Thymus (tissue), 11 donors: ENCODE data around the gene NPR3. TPM values are rescaled to one million over a fixed set of nuclear protein-coding genes. Genes with fewer than 3 reads are reported as not detected.
A peak's percentile ranks its signal among the peaks of the same experiment; 100 is the strongest.

ENCODE experiments used
- DNase-seq, 9 donors: peaks; one replicate each; pipeline ENCODE4 v3.0.0-alpha.2; 2013; ENCODE audit warnings: low spot score in 9 of 9, low read depth in 6 of 9, missing footprints in 1 of 9
- H3K27ac ChIP-seq, 2 donors: one replicate each; pipeline ENCODE4 v1.5.1; 2013; ENCODE audit warnings: control low read depth in 1 of 2, low read depth in 1 of 2, low read length in 1 of 2, mild to moderate bottlenecking in 1 of 2, moderate library complexity in 1 of 2
- H3K27me3 ChIP-seq, 2 donors: one replicate each; pipeline ENCODE4 v1.5.1; 2013; ENCODE audit warnings: low read length in 1 of 2; ENCODE audit not compliant: control insufficient read depth in 2 of 2, insufficient read depth in 1 of 2
- H3K36me3 ChIP-seq, 2 donors: one replicate each; pipeline ENCODE4 v1.5.1; 2013; ENCODE audit warnings: low read length in 1 of 2, mild to moderate bottlenecking in 1 of 2, moderate library complexity in 1 of 2; ENCODE audit not compliant: control insufficient read depth in 2 of 2, insufficient read depth in 2 of 2
- H3K4me1 ChIP-seq, 2 donors: one replicate each; pipeline ENCODE4 v1.5.1; 2013; ENCODE audit warnings: low read length in 2 of 2; ENCODE audit not compliant: control insufficient read depth in 2 of 2, insufficient read depth in 2 of 2
- H3K4me3 ChIP-seq, 2 donors: one replicate each; pipeline ENCODE4 v1.5.1; 2013; ENCODE audit warnings: low read length in 2 of 2, control low read depth in 1 of 2, mild to moderate bottlenecking in 1 of 2
- H3K9me3 ChIP-seq, 2 donors: one replicate each; pipeline ENCODE4 v1.5.1; 2013; ENCODE audit warnings: low read length in 1 of 2, mild to moderate bottlenecking in 1 of 2; ENCODE audit not compliant: control insufficient read depth in 2 of 2, insufficient read depth in 1 of 2
- WGBS: extraction: QIAGEN DNeasy Blood & Tissue Kit; methylation state at CpG from one replicate; pipeline ENCODE4 v1.1.7; 2013; 5-methylcytosine and 5-hydroxymethylcytosine counted together
- polyA plus RNA-seq: library from polyadenylated mRNA; stranded (reverse); fragments of 200-250 nt; gene quantifications from one replicate; pipeline ENCODE4 v1.2.3, GENCODE V29; 2013
- total RNA-seq: library from RNA; stranded (reverse); fragments of 120-200 nt; gene quantifications from one replicate; pipeline ENCODE4 v1.2.4, GENCODE V29; 2013
- donor health status: healthy.

The NPR3 gene
- total and polyA plus RNA-seq, 2 donors: 1.9 to 4.9 TPM

- H3K36me3 ChIP-seq: no peaks in the 10 kb centered on the region
- H3K4me1 ChIP-seq: peaks cover 0 to 24% of the 10 kb centered on the region in 2 donors
- peaks cover 63 to 71% of the 10 kb centered on the region in 2 donors for H3K27me3 ChIP-seq
- WGBS: 1% methylated on average over 49 of the region's 49 CpGs
- H3K9me3 ChIP-seq: peaks cover 0 to 2% of the 10 kb centered on the region in 2 donors
- peak in 8 of 9 donors; percentile 19 to 70 (median 30) for DNase-seq
- peak overlapping the region; percentile 42 to 47 for H3K4me3 ChIP-seq
- H3K27ac ChIP-seq: no peak overlapping the region
These were observed 1.2 kb upstream of the NPR3 start for GRCh38 chr5:32709750-32710549.

GRCh38 chr5:32711362-32711680, 200 bp downstream of the NPR3 start:
- H3K36me3 ChIP-seq: no peaks in the 10 kb centered on the region
- under 1% methylated on average over 10 of the region's 10 CpGs for WGBS
- peaks cover 0 to 24% of the 10 kb centered on the region in 2 donors for H3K4me1 ChIP-seq
- H3K9me3 ChIP-seq: peaks cover 0 to 2% of the 10 kb centered on the region in 2 donors
- peaks cover 64 to 72% of the 10 kb centered on the region in 2 donors for H3K27me3 ChIP-seq
- DNase-seq: peak in 1 of 9 donors; percentile 8
- no peak overlapping the region for H3K27ac ChIP-seq
- H3K4me3 ChIP-seq: peak overlapping the region in 1 of 2 donors; percentile 5

GRCh38 chr5:32711681-32712480, 760 bp downstream of the NPR3 start:
- DNase-seq: peak in 1 of 9 donors; percentile 2
- Histone ChIP-seq H3K9me3 (peaks cover 0 to 2% of the 10 kb centered on the region in 2 donors), H3K4me1 (peaks cover 0 to 24% of the 10 kb centered on the region in 2 donors), H3K4me3 (peak overlapping the region in 1 of 2 donors; percentile 5), H3K36me3 (no peaks in the 10 kb centered on the region), H3K27ac (no peak overlapping the region), H3K27me3 (peaks cover 64 to 72% of the 10 kb centered on the region in 2 donors)
- 1% methylated on average over 76 of the region's 76 CpGs for WGBS

GRCh38 chr5:32712481-32713360, 1.6 kb downstream of the NPR3 start:
- H3K27ac ChIP-seq: no peak overlapping the region
- H3K27me3 ChIP-seq: peaks cover 64 to 70% of the 10 kb centered on the region in 2 donors
- peaks cover 0 to 2% of the 10 kb centered on the region in 2 donors for H3K9me3 ChIP-seq
- no peaks in the 10 kb centered on the region for H3K36me3 ChIP-seq
- peaks cover 0 to 24% of the 10 kb centered on the region in 2 donors for H3K4me1 ChIP-seq
- WGBS: under 1% methylated on average over 56 of the region's 56 CpGs
- H3K4me3 ChIP-seq: no peak overlapping the region
- DNase-seq: no peak

- no peak for DNase-seq
- Histone ChIP-seq H3K4me3 (no peak overlapping the region), H3K27ac (no peak overlapping the region), H3K4me1 (peaks cover 0 to 24% of the 10 kb centered on the region in 2 donors), H3K27me3 (peaks cover 64 to 67% of the 10 kb centered on the region in 2 donors), H3K36me3 (no peaks in the 10 kb centered on the region), H3K9me3 (peaks cover 0 to 2% of the 10 kb centered on the region in 2 donors)
- WGBS: 1% methylated on average over 30 of the region's 30 CpGs
These were observed 2.2 kb downstream of the NPR3 start for GRCh38 chr5:32713361-32713769.

- Histone ChIP-seq H3K4me3 (no peak overlapping the region), H3K4me1 (peaks cover 0 to 24% of the 10 kb centered on the region in 2 donors), H3K27ac (no peak overlapping the region), H3K27me3 (peaks cover 60 to 62% of the 10 kb centered on the region in 2 donors), H3K36me3 (no peaks in the 10 kb centered on the region), H3K9me3 (peaks cover 0 to 2% of the 10 kb centered on the region in 2 donors)
- no peak for DNase-seq
- WGBS: 2% methylated on average over 37 of the region's 37 CpGs
These were observed 2.8 kb downstream of the NPR3 start for GRCh38 chr5:32713770-32714381.

GRCh38 chr5:32714836-32715235, 3.7 kb downstream of the NPR3 start:
- no peak for DNase-seq
- Histone ChIP-seq H3K9me3 (peaks cover 0 to 2% of the 10 kb centered on the region in 2 donors), H3K4me3 (no peak overlapping the region), H3K4me1 (peaks cover 0 to 24% of the 10 kb centered on the region in 2 donors), H3K27me3 (peaks cover 52% of the 10 kb centered on the region in 2 donors), H3K36me3 (no peaks in the 10 kb centered on the region), H3K27ac (no peak overlapping the region)
- 32% methylated on average over 4 of the region's 4 CpGs for WGBS

- DNase-seq: no peak
- no peaks in the 10 kb centered on the region for H3K27me3 ChIP-seq
- H3K9me3 ChIP-seq: peaks cover 0 to 1% of the 10 kb centered on the region in 2 donors
- no peak overlapping the region for H3K27ac ChIP-seq
- 98% methylated on average over 2 of the region's 2 CpGs for WGBS
- no peaks in the 10 kb centered on the region for H3K36me3 ChIP-seq
- no peaks in the 10 kb centered on the region for H3K4me1 ChIP-seq
- H3K4me3 ChIP-seq: no peak overlapping the region
These were observed 9.2 kb downstream of the NPR3 start for GRCh38 chr5:32720300-32720699.
